Kidney (tissue), 14 donors: Measurements from ENCODE around the gene ATP6V0D1. TPM values are rescaled to one million over a fixed set of nuclear protein-coding genes. Genes with fewer than 3 reads are reported as not detected.
A peak's percentile ranks its signal among the peaks of the same experiment; 100 is the strongest.

ENCODE experiments used
- DNase-seq, 5 donors: peaks; one replicate each; pipeline ENCODE4 v3.0.0-alpha.2; 2013 to 2020
- FAIRE-seq: peaks from 2 replicates; lab custom pipeline; 2012; peaks lifted over from hg19 to GRCh38; lab: Jason Lieb, UNC
- H3K27ac ChIP-seq, 2 donors: one replicate each; pipeline ENCODE4 v1.7.0; 2013; ENCODE audit warnings: low read depth in 2 of 2, low read length in 2 of 2, inconsistent platforms in 1 of 2
- H3K27me3 ChIP-seq: one replicate; pipeline ENCODE4 v1.7.1; 2013; ENCODE audit warnings: low read length, inconsistent platforms; ENCODE audit not compliant: control insufficient read depth, insufficient read depth
- H3K36me3 ChIP-seq, 3 donors: one replicate each; pipeline versions ENCODE4 v1.7.0 to v1.7.1; 2013; ENCODE audit warnings: low read length in 3 of 3, control low read depth in 1 of 3, inconsistent platforms in 1 of 3; ENCODE audit not compliant: insufficient read depth in 3 of 3, control insufficient read depth in 2 of 3
- H3K4me1 ChIP-seq, 3 donors: one replicate each; pipeline versions ENCODE4 v1.7.0 to v1.7.1; 2013; ENCODE audit warnings: low read length in 3 of 3, inconsistent platforms in 1 of 3, low read depth in 1 of 3; ENCODE audit not compliant: control insufficient read depth in 2 of 3, insufficient read depth in 2 of 3
- H3K4me3 ChIP-seq, 3 donors: one replicate each; pipeline versions ENCODE4 v1.7.0 to v1.8.1; 2013; ENCODE audit warnings: low read length in 3 of 3, control low read depth in 1 of 3, inconsistent platforms in 1 of 3
- H3K9ac ChIP-seq, 3 donors: one replicate each; pipeline versions ENCODE4 v1.7.0 to v1.7.1; 2013; ENCODE audit warnings: low read length in 3 of 3, control low read depth in 1 of 3, inconsistent platforms in 1 of 3
- H3K9me3 ChIP-seq, 3 donors: one replicate each; pipeline versions ENCODE4 v1.7.0 to v1.7.1; 2013; ENCODE audit warnings: low read length in 3 of 3, control low read depth in 1 of 3, inconsistent platforms in 1 of 3; ENCODE audit not compliant: control insufficient read depth in 2 of 3, insufficient read depth in 1 of 3
- CTCF ChIP-seq: IDR thresholded peaks from 3 replicates; pipeline ENCODE4 v1.5.1; 2012; ENCODE audit warnings: mild to moderate bottlenecking, moderate library complexity, borderline replicate concordance; ENCODE audit not compliant: insufficient read depth; ENCODE audit errors: extremely low read depth
- intact Hi-C: fragments of 100-400 bp; cut with DNase I; formaldehyde crosslinking; loops from one replicate; pipeline ENCODE4 v1.11.1; 2022
- polyA plus RNA-seq: library from polyadenylated mRNA; stranded (reverse); fragments of 350-450 nt; fragmentation: Illumina TruSeq; extraction: RNeasy Lipid Tissue Mini Kit (QIAGEN cat#74804); gene quantifications from one replicate; pipeline ENCODE4 v1.2.3, GENCODE V29; 2014; ENCODE audit warnings: low read depth, low replicate concordance; ENCODE audit not compliant: insufficient read depth
- total RNA-seq: library from RNA; stranded (reverse); fragmentation: NEBNext Ultra II Directional; extraction: Animal tissue kit (Norgen Biotek cat#: 25700); gene quantifications from one replicate; pipeline ENCODE4 v1.2.1, GENCODE V29; 2021
- donor health status: control.
- donor health status: control.
- donor health status: control.
- donor health status: control.
- donor health status: control.
- donor health status: DM: yes; HTN: yes; CAD: no.
- donor health status: Normal renal cell carcinoma (clear cell type).

ATP6V0D1 gene
- total and polyA plus RNA-seq, 2 donors from 2014 or later = 100 to 208 TPM

GRCh38 chr16:67486805-67487204, 5.8 kb upstream of the ATP6V0D1 start:
- Histone ChIP-seq H3K4me1 (peaks cover 0 to 15% (median 12%) of the 10 kb centered on the region in 3 donors), H3K9ac (no peak overlapping the region), H3K27me3 (no peaks in the 10 kb centered on the region), H3K9me3 (no peaks in the 10 kb centered on the region), H3K27ac (no peak overlapping the region), H3K4me3 (no peak overlapping the region), H3K36me3 (peaks cover 0 to 6% (median 0%) of the 10 kb centered on the region in 3 donors)
- intact Hi-C loops = no loop called here
- DNase-seq = no peak
- TF ChIP-seq CTCF = no peak
- FAIRE-seq = no peak

DNA sequence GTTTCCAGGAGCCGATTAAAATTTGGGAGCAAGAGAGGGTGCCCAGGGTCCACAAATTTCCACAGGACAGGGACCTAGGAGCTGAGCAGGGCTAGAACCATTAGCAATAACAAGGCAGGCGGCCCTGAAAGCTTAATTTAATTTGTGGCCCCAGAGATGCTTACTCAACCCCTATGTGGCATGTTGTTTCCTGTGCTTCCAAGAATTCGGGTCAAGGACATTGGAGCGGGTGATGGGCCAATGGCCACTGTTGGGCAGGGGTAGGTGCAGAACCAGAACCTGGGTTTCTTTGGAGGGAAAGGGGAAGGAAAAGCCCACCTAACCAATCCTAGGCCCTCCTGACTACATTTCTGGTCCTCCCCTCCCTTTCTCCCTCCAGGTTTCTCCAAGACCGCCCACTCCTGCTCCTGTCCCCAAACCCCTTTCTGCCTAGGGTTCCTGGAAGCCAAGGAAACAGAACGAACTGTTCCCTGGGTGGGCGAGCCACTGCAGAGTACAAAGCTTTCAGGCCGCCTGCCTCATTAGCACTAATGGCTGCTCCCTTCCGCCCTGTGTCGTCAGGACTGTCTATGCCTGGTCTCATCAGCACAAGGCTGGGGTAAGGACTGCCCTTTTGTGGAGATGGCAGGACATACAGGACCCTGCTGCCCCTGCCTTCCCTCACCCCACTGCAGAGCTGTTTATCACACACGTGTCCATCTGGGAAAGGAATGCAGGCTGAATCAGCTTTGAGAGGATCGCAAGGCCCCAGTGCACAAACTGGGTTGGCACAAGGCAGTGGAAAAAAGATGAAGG, 3.0 kb upstream of the ATP6V0D1 start:
- H3K9ac ChIP-seq = no peak overlapping the region
- H3K27me3 ChIP-seq = no peaks in the 10 kb centered on the region
- DNase-seq = no peak
- H3K27ac ChIP-seq = no peak overlapping the region
- no peaks in the 10 kb centered on the region for H3K9me3 ChIP-seq
- H3K36me3 ChIP-seq = peaks cover 0 to 6% (median 0%) of the 10 kb centered on the region in 3 donors
- no peak for TF ChIP-seq CTCF
- intact Hi-C loops = no loop called here
- H3K4me3 ChIP-seq = no peak overlapping the region
- FAIRE-seq = no peak
- peaks cover 0 to 29% (median 18%) of the 10 kb centered on the region in 3 donors for H3K4me1 ChIP-seq

- intact Hi-C loops = no loop called here
- peak within 1 kb of the TSS in 1 of 3 donors; percentile 86 for H3K4me3 ChIP-seq
- no peaks in the 10 kb centered on the region for H3K27me3 ChIP-seq
- DNase-seq (no peak), FAIRE-seq (no peak)
- no peaks in the 10 kb centered on the region for H3K9me3 ChIP-seq
- peaks cover 0 to 31% (median 21%) of the 10 kb centered on the region in 3 donors for H3K4me1 ChIP-seq
- peak within 1 kb of the TSS in 2 of 3 donors; percentile 82 to 95 for H3K9ac ChIP-seq
- no peak for TF ChIP-seq CTCF
- peaks cover 0 to 6% (median 0%) of the 10 kb centered on the region in 3 donors for H3K36me3 ChIP-seq
- H3K27ac ChIP-seq = no peak within 1 kb of the TSS
Measured at GRCh38 chr16:67483150-67483549, 2.2 kb upstream of the ATP6V0D1 start, which contains the start of gene AGRP. Gene AGRP (minus strand): TSS chr16:67483547. CDS start chr16:67483398, 149 bp downstream.
